PC-9 (cell line): ENCODE results near the gene GNAQ. TPM values are rescaled to one million over a fixed set of nuclear protein-coding genes. Genes with fewer than 3 reads are reported as not detected.

Experiments used
- BruUV-seq: library from RNA; stranded (reverse); fragments of 400-500 nt; replicated peaks from 2 replicates; lab custom pipeline; 2021; lab: Mats Ljungman, UMichigan
- CTCF ChIA-PET: fragments of 300-600 bp; sonication (Branson Sonifier 250); formaldehyde crosslinking; loops from one replicate; lab custom pipeline; 2022; ENCODE audit warnings: antibody characterized with exemption; lab: Charles Lee
- POLR2A ChIA-PET: fragments of 300-600 bp; sonication (Branson Sonifier 250); formaldehyde crosslinking; loops from one replicate; lab custom pipeline; 2022; ENCODE audit warnings: antibody characterized with exemption; ENCODE audit not compliant: unreplicated experiment; lab: Charles Lee
- DNase-seq, 2 experiments: peaks; one replicate each; pipeline versions ENCODE4 v3.0.0 to v3.0.0-alpha.2; 2015 to 2022; ENCODE audit warnings: mixed read lengths in 1 of 2
- H2AFZ ChIP-seq: fragments of 200-600 bp; sonication (generic); 2 replicates; pipeline ENCODE4 v1.8.1; 2017; ENCODE audit warnings: antibody characterized with exemption
- H3F3A ChIP-seq: fragments of 200-600 bp; sonication (generic); 2 replicates; pipeline ENCODE4 v1.8.1; 2017; ENCODE audit warnings: antibody characterized with exemption, mild to moderate bottlenecking, low read depth; ENCODE audit not compliant: insufficient read depth
- H3K27ac ChIP-seq: fragments of 200-600 bp; sonication (generic); 2 replicates; pipeline ENCODE4 v1.6.1; 2016; ENCODE audit warnings: mixed run types
- H3K27me3 ChIP-seq: fragments of 200-600 bp; sonication (generic); 2 replicates; pipeline ENCODE4 v1.6.1; 2016; ENCODE audit warnings: low read depth, mixed run types; ENCODE audit not compliant: insufficient read depth
- H3K36me3 ChIP-seq: fragments of 200-600 bp; sonication (generic); 2 replicates; pipeline ENCODE4 v1.6.1; 2016; ENCODE audit warnings: low read depth, mixed run types
- H3K4me1 ChIP-seq: fragments of 200-600 bp; sonication (generic); replicated peaks from 2 replicates; pipeline ENCODE4 v1.6.1; 2016; ENCODE audit warnings: mixed run types; ENCODE audit not compliant: insufficient read depth
- H3K4me2 ChIP-seq: fragments of 200-600 bp; sonication (generic); 2 replicates; pipeline ENCODE4 v1.6.1; 2017; ENCODE audit warnings: mixed run types
- H3K4me3 ChIP-seq: fragments of 200-600 bp; sonication (generic); 2 replicates; pipeline ENCODE4 v1.6.1; 2016; ENCODE audit warnings: mixed run types
- H3K79me2 ChIP-seq: fragments of 200-600 bp; sonication (generic); 2 replicates; pipeline ENCODE4 v1.6.1; 2017; ENCODE audit warnings: low read depth, mixed run types
- H3K9me2 ChIP-seq: fragments of 200-600 bp; sonication (generic); 2 replicates; pipeline ENCODE4 v1.8.1; 2017; ENCODE audit warnings: mild to moderate bottlenecking; ENCODE audit not compliant: insufficient read depth
- H3K9me3 ChIP-seq: fragments of 200-600 bp; sonication (generic); 2 replicates; pipeline ENCODE4 v1.8.1; 2016; ENCODE audit warnings: low read depth; ENCODE audit not compliant: insufficient read depth
- H4K20me1 ChIP-seq: fragments of 200-600 bp; sonication (generic); 2 replicates; pipeline ENCODE4 v1.8.1; 2017; ENCODE audit not compliant: insufficient read depth
- CTCF ChIP-seq: fragments of 200-600 bp; sonication (generic); conservative IDR thresholded peaks from 2 replicates; pipeline ENCODE4 v1.6.1; 2017; ENCODE audit warnings: mixed run types, antibody characterized with exemption, mild to moderate bottlenecking, moderate library complexity
- EZH2 ChIP-seq: fragments of 200-600 bp; sonication (generic); IDR thresholded peaks from 2 replicates; pipeline ENCODE4 v1.8.0; 2017; ENCODE audit warnings: antibody characterized with exemption, low read depth
- intact Hi-C: fragments of 100-400 bp; cut with micrococcal nuclease; formaldehyde crosslinking; loops from one replicate; pipeline ENCODE4 v1.10.0; 2022; ENCODE audit not compliant: unreplicated experiment
- total RNA-seq: library from RNA; stranded (reverse); gene quantifications from 2 replicates; pipeline ENCODE4 v1.2.3, GENCODE V29; 2021

Gene GNAQ
- total RNA-seq, 1 experiment from 2014 or later = 51.6 TPM

GRCh38 chr9:78049484-78049883 is 17.9 kb upstream of the GNAQ start:
- no peaks in the 10 kb centered on the region for H4K20me1 ChIP-seq
- DNase-seq = no peak
- no peaks in the 10 kb centered on the region for H3F3A ChIP-seq
- H2AFZ ChIP-seq = no peak overlapping the region
- H3K9me3 ChIP-seq = no peaks in the 10 kb centered on the region
- H3K4me1 ChIP-seq = no peaks in the 10 kb centered on the region
- H3K36me3 ChIP-seq = no peaks in the 10 kb centered on the region
- no peaks in the 10 kb centered on the region for H3K9me2 ChIP-seq
- H3K27me3 ChIP-seq = no peaks in the 10 kb centered on the region
- ChIA-PET POLR2A (no interaction called here), CTCF (interaction anchor here (0.6 kb wide), 1 partner anchor 259 kb away, joined by 4 read pairs; no protein-coding TSS in a partner anchor)
- H3K27ac ChIP-seq = no peak overlapping the region
- BruUV-seq = no TSS peak
- H3K4me2 ChIP-seq = no peak overlapping the region
- no peak overlapping the region for H3K4me3 ChIP-seq
- intact Hi-C loops = no loop called here
- TF ChIP-seq CTCF (no peak), EZH2 (no peak)
- H3K79me2 ChIP-seq = no peaks in the 10 kb centered on the region

- no peak overlapping the region for H3K4me3 ChIP-seq
- no peak for DNase-seq
- no peaks in the 10 kb centered on the region for H3K9me2 ChIP-seq
- H3K36me3 ChIP-seq = no peaks in the 10 kb centered on the region
- H3K4me1 ChIP-seq = no peaks in the 10 kb centered on the region
- ChIA-PET POLR2A (interaction anchor here (0.6 kb wide), 1 partner anchor 15 kb away, joined by 7 read pairs; no protein-coding TSS in a partner anchor), CTCF (interaction anchor here (0.7 kb wide), 1 partner anchor 190 kb away, joined by 3 read pairs; no protein-coding TSS in a partner anchor)
- no peak overlapping the region for H3K4me2 ChIP-seq
- no peaks in the 10 kb centered on the region for H3K79me2 ChIP-seq
- no TSS peak for BruUV-seq
- no peaks in the 10 kb centered on the region for H3F3A ChIP-seq
- no peaks in the 10 kb centered on the region for H3K9me3 ChIP-seq
- H2AFZ ChIP-seq = no peak overlapping the region
- TF ChIP-seq EZH2 (no peak), CTCF (no peak)
- no peaks in the 10 kb centered on the region for H3K27me3 ChIP-seq
- H4K20me1 ChIP-seq = no peaks in the 10 kb centered on the region
- intact Hi-C loops = no loop called here
- H3K27ac ChIP-seq = no peak overlapping the region
Measured at GRCh38 chr9:78047106-78047505, 15.5 kb upstream of the GNAQ start.

DNA sequence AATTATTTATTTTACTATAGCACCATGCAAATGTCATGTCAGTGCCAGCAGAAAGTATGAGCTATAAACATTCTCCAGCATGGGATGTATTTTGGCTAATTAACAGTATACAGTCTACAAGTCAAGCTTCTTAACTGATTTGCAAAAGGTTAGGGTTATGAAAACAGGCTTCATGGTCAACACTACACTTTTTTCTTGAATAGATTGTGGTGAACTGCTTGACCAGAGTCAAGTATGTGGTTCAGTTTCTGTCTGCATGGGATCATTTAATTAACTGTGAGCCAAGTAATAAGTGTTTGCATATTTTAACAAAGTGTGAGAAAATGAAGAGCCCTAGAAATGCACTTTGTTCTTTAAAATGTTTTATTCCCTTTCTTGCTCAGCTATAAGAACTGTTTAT is 14.5 kb upstream of the GNAQ start:
- no peaks in the 10 kb centered on the region for H4K20me1 ChIP-seq
- H3K4me3 ChIP-seq = no peak overlapping the region
- no peak overlapping the region for H3K4me2 ChIP-seq
- H3K9me3 ChIP-seq = no peaks in the 10 kb centered on the region
- TF ChIP-seq CTCF (no peak), EZH2 (no peak)
- POLR2A ChIA-PET = no interaction called here
- no peaks in the 10 kb centered on the region for H3K79me2 ChIP-seq
- H3K4me1 ChIP-seq = peaks cover 6% of the 10 kb centered on the region; the same call in 1 of the 2 replicates
- intact Hi-C loops = no loop called here
- H3K36me3 ChIP-seq = no peaks in the 10 kb centered on the region
- no TSS peak for BruUV-seq
- H3K27me3 ChIP-seq = no peaks in the 10 kb centered on the region
- H3F3A ChIP-seq = peaks cover 2% of the 10 kb centered on the region; the same call in 1 of the 2 replicates
- H2AFZ ChIP-seq = no peak overlapping the region
- CTCF ChIA-PET = interaction anchor here (0.9 to 1.0 kb wide), 2 partner anchors 11 to 204 kb away, joined by 3 read pairs; no protein-coding TSS in a partner anchor
- no peak overlapping the region for H3K27ac ChIP-seq
- H3K9me2 ChIP-seq = no peaks in the 10 kb centered on the region
- DNase-seq = no peak
